Transverse colon (tissue), 4 donors: ENCODE measurements around the gene TOR1A.

ENCODE experiments used
- EP300 ChIP-seq: sonication (generic); formaldehyde crosslinking; IDR thresholded peaks from one replicate; pipeline ENCODE4 v1.6.1; 2017; ENCODE audit warnings: antibody characterized with exemption, low read depth
- POLR2A ChIP-seq: fragments of 450-650 bp; IDR thresholded peaks from one replicate; pipeline ENCODE4 v1.6.1; 2016; ENCODE audit warnings: antibody characterized with exemption, mild to moderate bottlenecking, moderate library complexity
- POLR2AphosphoS5 ChIP-seq, 3 donors: sonication (generic); formaldehyde crosslinking; IDR thresholded peaks; one replicate each; pipeline ENCODE4 v1.6.1; 2016; ENCODE audit warnings: antibody characterized with exemption in 3 of 3
- TF ChIP-seq, protein P1 (sequence below), 5 experiments: fragments of 200-600 bp in 3 of 5; fragments of 450-650 bp in 2 of 5; sonication (generic) in 3 of 5; IDR thresholded peaks; 1 replicate in 2 of 5; 2 replicates in 3 of 5; pipeline ENCODE4 v1.5.1; 2016 to 2017; ENCODE audit warnings: antibody characterized with exemption in 5 of 5, inconsistent platforms in 3 of 5, mild to moderate bottlenecking in 2 of 5, moderate library complexity in 1 of 5

DNA sequence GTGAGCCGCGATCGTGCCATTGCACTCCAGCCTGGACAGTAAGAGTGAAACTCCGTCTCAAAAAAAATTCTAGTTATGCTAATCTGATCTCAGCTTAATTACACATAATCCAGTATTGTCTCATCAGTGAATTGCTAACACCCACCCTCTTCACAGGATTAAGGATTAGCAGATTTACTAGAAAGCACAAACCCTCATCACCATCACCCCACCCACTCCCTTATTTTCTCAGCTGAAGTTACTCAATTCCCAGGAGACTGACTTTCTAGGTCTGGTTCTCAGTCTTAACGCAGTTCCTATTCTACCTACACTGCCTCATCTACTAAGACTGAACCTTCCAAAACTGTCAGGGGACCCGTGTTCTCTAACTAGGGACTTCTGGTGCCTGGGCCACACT, 12.0 kb downstream of the TOR1A start:
- TF ChIP-seq POLR2AphosphoS5 (IDR thresholded peaks at IDR 0.05) (no peak), EP300 (no peak), POLR2A (no peak)
- TF ChIP-seq, protein P1, sequence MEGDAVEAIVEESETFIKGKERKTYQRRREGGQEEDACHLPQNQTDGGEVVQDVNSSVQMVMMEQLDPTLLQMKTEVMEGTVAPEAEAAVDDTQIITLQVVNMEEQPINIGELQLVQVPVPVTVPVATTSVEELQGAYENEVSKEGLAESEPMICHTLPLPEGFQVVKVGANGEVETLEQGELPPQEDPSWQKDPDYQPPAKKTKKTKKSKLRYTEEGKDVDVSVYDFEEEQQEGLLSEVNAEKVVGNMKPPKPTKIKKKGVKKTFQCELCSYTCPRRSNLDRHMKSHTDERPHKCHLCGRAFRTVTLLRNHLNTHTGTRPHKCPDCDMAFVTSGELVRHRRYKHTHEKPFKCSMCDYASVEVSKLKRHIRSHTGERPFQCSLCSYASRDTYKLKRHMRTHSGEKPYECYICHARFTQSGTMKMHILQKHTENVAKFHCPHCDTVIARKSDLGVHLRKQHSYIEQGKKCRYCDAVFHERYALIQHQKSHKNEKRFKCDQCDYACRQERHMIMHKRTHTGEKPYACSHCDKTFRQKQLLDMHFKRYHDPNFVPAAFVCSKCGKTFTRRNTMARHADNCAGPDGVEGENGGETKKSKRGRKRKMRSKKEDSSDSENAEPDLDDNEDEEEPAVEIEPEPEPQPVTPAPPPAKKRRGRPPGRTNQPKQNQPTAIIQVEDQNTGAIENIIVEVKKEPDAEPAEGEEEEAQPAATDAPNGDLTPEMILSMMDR (IDR thresholded peaks at IDR 0.05), result no peak
